Kidney epithelial cell (primary cell): Measurements from ENCODE around the gene OGA. TPM values are rescaled to one million over a fixed set of nuclear protein-coding genes. Genes with fewer than 3 reads are reported as not detected.

ENCODE experiments used
- DNase-seq: peaks from one replicate; pipeline ENCODE4 v3.0.0-alpha.2; 2010; ENCODE audit warnings: low read depth
- H3K27me3 ChIP-seq: 2 replicates; pipeline ENCODE4 v1.6.0; 2011; ENCODE audit warnings: low read length; ENCODE audit not compliant: control insufficient read depth, insufficient read depth
- H3K36me3 ChIP-seq: 2 replicates; pipeline ENCODE4 v1.5.1; 2011; ENCODE audit warnings: low read length; ENCODE audit not compliant: control insufficient read depth, insufficient read depth
- H3K4me3 ChIP-seq: 2 replicates; pipeline ENCODE4 v1.5.1; 2011; ENCODE audit warnings: low read depth, mild to moderate bottlenecking, control low read depth, low read length
- total RNA-seq: library from RNA; depleted of rRNA; stranded (reverse); fragments of >200 nt; gene quantifications from 2 replicates; pipeline ENCODE4 v1.2.3, GENCODE V29; 2015
- TF ChIP-seq, protein P1 (sequence below): IDR thresholded peaks from 2 replicates; pipeline ENCODE4 v1.5.1; 2011; ENCODE audit warnings: mild to moderate bottlenecking, moderate library complexity, low read length, control low read depth, inconsistent platforms; ENCODE audit not compliant: insufficient read depth, poor library complexity, severe bottlenecking

OGA gene
- total RNA-seq, 1 donor from 2014 or later = 78.9 TPM

DNA sequence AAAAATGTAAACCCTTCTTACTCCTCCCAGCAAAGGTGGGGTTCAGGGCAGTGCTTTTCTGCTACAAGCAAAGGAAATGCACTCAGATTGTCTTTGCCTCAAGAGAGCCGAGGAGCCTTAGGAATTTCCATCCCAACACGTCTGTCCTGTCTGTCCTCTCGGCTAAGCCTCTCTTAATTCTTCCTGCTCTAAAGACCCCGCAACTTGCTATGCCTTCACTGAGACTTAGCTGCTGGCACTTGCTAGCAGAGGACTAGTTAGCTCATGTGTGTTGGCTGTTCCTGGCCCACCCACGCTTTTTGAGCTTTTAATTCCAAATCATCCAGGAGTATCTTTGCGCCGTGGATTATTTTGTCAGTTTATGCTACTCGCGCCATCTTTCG is 34.5 kb downstream of the OGA start:
- Histone ChIP-seq H3K27me3 (peaks cover 11% of the 10 kb centered on the region), H3K4me3 (peak overlapping the region; percentile 67), H3K36me3 (peaks cover 2% of the 10 kb centered on the region)
- DNase-seq = no peak
- TF ChIP-seq, protein P1, sequence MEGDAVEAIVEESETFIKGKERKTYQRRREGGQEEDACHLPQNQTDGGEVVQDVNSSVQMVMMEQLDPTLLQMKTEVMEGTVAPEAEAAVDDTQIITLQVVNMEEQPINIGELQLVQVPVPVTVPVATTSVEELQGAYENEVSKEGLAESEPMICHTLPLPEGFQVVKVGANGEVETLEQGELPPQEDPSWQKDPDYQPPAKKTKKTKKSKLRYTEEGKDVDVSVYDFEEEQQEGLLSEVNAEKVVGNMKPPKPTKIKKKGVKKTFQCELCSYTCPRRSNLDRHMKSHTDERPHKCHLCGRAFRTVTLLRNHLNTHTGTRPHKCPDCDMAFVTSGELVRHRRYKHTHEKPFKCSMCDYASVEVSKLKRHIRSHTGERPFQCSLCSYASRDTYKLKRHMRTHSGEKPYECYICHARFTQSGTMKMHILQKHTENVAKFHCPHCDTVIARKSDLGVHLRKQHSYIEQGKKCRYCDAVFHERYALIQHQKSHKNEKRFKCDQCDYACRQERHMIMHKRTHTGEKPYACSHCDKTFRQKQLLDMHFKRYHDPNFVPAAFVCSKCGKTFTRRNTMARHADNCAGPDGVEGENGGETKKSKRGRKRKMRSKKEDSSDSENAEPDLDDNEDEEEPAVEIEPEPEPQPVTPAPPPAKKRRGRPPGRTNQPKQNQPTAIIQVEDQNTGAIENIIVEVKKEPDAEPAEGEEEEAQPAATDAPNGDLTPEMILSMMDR = no peak

GRCh38 chr10:101782811-101783735 is 35.2 kb downstream of the OGA start, which contains the start of gene NPM3:
NPM3 (minus strand) TSS chr10:101783446; CDS start chr10:101783390, 56 bp downstream.
- DNase-seq = peak; percentile 26
- peaks cover 18% of the 10 kb centered on the region for H3K27me3 ChIP-seq
- peak within 1 kb of the TSS; percentile 67 for H3K4me3 ChIP-seq
- TF ChIP-seq, protein P1 = no peak
- peaks cover 2% of the 10 kb centered on the region for H3K36me3 ChIP-seq

GRCh38 chr10:101781984-101782810 is 36.0 kb downstream of the OGA start:
- no peak for DNase-seq
- H3K36me3 ChIP-seq = no peaks in the 10 kb centered on the region
- H3K4me3 ChIP-seq = peak overlapping the region; percentile 67
- H3K27me3 ChIP-seq = peaks cover 25% of the 10 kb centered on the region
- TF ChIP-seq, protein P1 = no peak

GRCh38 chr10:101781655-101781983 is 36.6 kb downstream of the OGA start:
- Histone ChIP-seq H3K36me3 (no peaks in the 10 kb centered on the region), H3K4me3 (no peak overlapping the region), H3K27me3 (peaks cover 31% of the 10 kb centered on the region)
- TF ChIP-seq, protein P1 = no peak
- DNase-seq = no peak

DNA sequence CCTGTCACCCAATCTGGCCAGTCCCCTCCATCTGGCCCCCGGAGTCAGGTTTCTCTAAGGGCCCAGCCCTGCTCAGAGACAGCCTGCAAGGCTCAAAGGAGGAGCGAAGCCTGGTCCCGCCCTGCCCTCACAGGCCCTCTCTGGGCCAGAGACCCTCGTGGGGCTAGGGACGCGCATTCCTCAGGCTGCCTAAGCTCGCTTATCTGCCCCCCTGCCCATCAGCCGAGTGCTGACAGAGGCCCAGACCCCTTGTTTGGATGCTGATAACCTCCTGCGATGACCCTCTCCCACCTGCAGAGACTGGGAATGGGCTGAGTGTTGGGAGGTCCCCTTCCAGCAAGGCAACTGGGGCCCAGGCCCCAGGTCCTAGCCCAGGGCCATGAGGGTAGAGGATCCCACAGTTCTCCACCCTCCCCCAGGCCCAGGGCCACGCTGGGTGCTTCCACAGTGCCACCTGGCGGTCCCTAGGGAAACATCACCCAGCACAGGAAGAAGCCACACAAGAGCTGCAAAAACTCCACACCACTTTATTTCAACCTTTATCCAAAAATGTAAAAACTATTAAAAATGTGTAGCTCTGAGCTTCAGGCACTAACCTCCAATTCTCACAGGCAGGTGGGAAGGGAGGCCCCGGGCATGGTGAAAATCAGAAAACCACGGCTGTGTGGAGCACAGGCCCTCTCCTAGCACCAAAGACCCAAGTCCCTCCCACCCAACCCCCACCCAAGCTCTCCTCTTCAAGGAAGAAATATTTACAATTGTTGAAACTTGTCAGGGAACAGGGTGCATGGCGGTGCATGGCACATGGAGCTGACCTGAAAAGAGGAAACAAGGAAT is 37.2 kb downstream of the OGA start:
- H3K36me3 ChIP-seq = no peaks in the 10 kb centered on the region
- TF ChIP-seq, protein P1 = peak; percentile 96
- DNase-seq = no peak
- H3K27me3 ChIP-seq = peaks cover 35% of the 10 kb centered on the region
- no peak overlapping the region for H3K4me3 ChIP-seq
